HEK293 (cell line): Measurements from ENCODE around the gene IGF2R.

ENCODE experiments used
- CTCF ChIP-seq: fragments of 450-650 bp; formaldehyde crosslinking; IDR thresholded peaks from 2 replicates; pipeline ENCODE4 v1.5.1; 2016; ENCODE audit warnings: missing biosample characterization, missing genetic modification characterization
- KLF16 ChIP-seq: fragments of 450-650 bp; formaldehyde crosslinking; IDR thresholded peaks from 2 replicates; pipeline ENCODE4 v1.5.1; 2017; ENCODE audit warnings: missing biosample characterization, missing genetic modification characterization
- REST ChIP-seq: fragments of 450-650 bp; formaldehyde crosslinking; IDR thresholded peaks from 2 replicates; pipeline ENCODE4 v1.5.1; 2016; ENCODE audit warnings: missing biosample characterization, missing genetic modification characterization
- YY1 ChIP-seq: fragments of 450-650 bp; formaldehyde crosslinking; IDR thresholded peaks from 2 replicates; pipeline ENCODE4 v1.5.1; 2018; ENCODE audit warnings: missing biosample characterization, missing genetic modification characterization
- ZBTB21 ChIP-seq: fragments of 450-650 bp; formaldehyde crosslinking; IDR thresholded peaks from 2 replicates; pipeline ENCODE4 v1.5.1; 2017; ENCODE audit warnings: missing biosample characterization, missing genetic modification characterization
- ZNF112 ChIP-seq: fragments of 450-650 bp; formaldehyde crosslinking; IDR thresholded peaks from 2 replicates; pipeline ENCODE4 v1.5.0; 2017; ENCODE audit warnings: missing biosample characterization, missing genetic modification characterization
- ZNF133 ChIP-seq: fragments of 450-650 bp; formaldehyde crosslinking; IDR thresholded peaks from 2 replicates; pipeline ENCODE4 v1.5.1; 2016; ENCODE audit warnings: missing biosample characterization, missing genetic modification characterization
- ZNF18 ChIP-seq: fragments of 450-650 bp; formaldehyde crosslinking; IDR thresholded peaks from 2 replicates; pipeline ENCODE4 v1.5.1; 2016; ENCODE audit warnings: missing biosample characterization, missing genetic modification characterization
- ZNF404 ChIP-seq: fragments of 450-650 bp; formaldehyde crosslinking; IDR thresholded peaks from 2 replicates; pipeline ENCODE4 v1.5.1; 2017; ENCODE audit warnings: missing biosample characterization, missing genetic modification characterization
- ZNF558 ChIP-seq: fragments of 450-650 bp; formaldehyde crosslinking; IDR thresholded peaks from 2 replicates; pipeline ENCODE4 v1.5.1; 2016; ENCODE audit warnings: missing biosample characterization, missing genetic modification characterization
- ZNF791 ChIP-seq: fragments of 450-650 bp; formaldehyde crosslinking; IDR thresholded peaks from 2 replicates; pipeline ENCODE4 v1.5.1; 2016; ENCODE audit warnings: missing biosample characterization, missing genetic modification characterization
- TF ChIP-seq, protein P1 (sequence below): fragments of 450-650 bp; formaldehyde crosslinking; IDR thresholded peaks from 2 replicates; pipeline ENCODE4 v1.5.1; 2016; ENCODE audit warnings: missing biosample characterization, missing genetic modification characterization

DNA sequence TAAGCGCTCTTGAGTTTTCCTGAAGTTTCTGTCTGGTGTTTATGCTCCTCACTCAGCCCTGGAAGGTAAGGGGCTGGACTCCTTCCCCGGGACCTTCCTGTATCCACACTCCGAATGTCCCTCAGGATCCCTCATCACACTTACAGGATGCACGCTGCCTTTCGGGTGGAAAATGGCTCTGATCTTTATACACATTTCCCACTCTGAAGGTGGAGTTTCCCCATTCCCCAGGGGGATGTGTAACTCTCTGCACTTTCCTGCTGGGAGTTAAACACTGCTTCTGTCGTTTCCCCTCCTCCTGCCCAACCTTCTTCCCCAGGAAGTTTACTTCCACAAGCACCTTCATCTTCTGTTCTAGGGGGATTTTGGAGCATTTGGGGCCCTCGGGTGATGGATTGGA is 17.1 kb upstream of the IGF2R start:
- TF ChIP-seq REST (tag by site-specific recombination), result no peak
- TF ChIP-seq ZNF791 (tag by site-specific recombination), result no peak
- TF ChIP-seq ZNF558 (tag by site-specific recombination), result no peak
- TF ChIP-seq CTCF, result no peak
- TF ChIP-seq ZNF404 (tag by site-specific recombination), result no peak
- TF ChIP-seq YY1 (tag by site-specific recombination), result no peak
- TF ChIP-seq ZNF133 (tag by site-specific recombination), result no peak
- no peak for TF ChIP-seq ZBTB21 (tag by site-specific recombination)
- no peak for TF ChIP-seq ZNF112 (tag by site-specific recombination)
- TF ChIP-seq ZNF18 (tag by site-specific recombination), result no peak
- no peak for TF ChIP-seq KLF16 (tag by site-specific recombination)
- TF ChIP-seq, protein P1, sequence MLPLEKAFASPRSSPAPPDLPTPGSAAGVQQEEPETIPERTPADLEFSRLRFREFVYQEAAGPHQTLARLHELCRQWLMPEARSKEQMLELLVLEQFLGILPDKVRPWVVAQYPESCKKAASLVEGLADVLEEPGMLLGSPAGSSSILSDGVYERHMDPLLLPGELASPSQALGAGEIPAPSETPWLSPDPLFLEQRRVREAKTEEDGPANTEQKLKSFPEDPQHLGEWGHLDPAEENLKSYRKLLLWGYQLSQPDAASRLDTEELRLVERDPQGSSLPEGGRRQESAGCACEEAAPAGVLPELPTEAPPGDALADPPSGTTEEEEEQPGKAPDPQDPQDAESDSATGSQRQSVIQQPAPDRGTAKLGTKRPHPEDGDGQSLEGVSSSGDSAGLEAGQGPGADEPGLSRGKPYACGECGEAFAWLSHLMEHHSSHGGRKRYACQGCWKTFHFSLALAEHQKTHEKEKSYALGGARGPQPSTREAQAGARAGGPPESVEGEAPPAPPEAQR (tag by site-specific recombination), result no peak
